Coronary artery (tissue), 2 donors: ENCODE results near the gene NFYC.

Source experiments
- DNase-seq: peaks from one replicate; pipeline ENCODE4 v3.0.0-alpha.2; 2017; ENCODE audit warnings: low spot score
- H3K27ac ChIP-seq, 2 donors: fragments of 200-600 bp; sonication (generic); one replicate each; pipeline ENCODE4 v1.5.1; 2016 to 2019
- H3K4me3 ChIP-seq: fragments of 200-600 bp; sonication (generic); 2 replicates; pipeline ENCODE4 v1.5.1; 2016; ENCODE audit warnings: mild to moderate bottlenecking, moderate library complexity
- TF ChIP-seq, protein P1 (sequence below): fragments of 200-600 bp; sonication (generic); IDR thresholded peaks from one replicate; pipeline ENCODE4 v1.5.1; 2019; ENCODE audit warnings: antibody characterized with exemption

NFYC gene

DNA sequence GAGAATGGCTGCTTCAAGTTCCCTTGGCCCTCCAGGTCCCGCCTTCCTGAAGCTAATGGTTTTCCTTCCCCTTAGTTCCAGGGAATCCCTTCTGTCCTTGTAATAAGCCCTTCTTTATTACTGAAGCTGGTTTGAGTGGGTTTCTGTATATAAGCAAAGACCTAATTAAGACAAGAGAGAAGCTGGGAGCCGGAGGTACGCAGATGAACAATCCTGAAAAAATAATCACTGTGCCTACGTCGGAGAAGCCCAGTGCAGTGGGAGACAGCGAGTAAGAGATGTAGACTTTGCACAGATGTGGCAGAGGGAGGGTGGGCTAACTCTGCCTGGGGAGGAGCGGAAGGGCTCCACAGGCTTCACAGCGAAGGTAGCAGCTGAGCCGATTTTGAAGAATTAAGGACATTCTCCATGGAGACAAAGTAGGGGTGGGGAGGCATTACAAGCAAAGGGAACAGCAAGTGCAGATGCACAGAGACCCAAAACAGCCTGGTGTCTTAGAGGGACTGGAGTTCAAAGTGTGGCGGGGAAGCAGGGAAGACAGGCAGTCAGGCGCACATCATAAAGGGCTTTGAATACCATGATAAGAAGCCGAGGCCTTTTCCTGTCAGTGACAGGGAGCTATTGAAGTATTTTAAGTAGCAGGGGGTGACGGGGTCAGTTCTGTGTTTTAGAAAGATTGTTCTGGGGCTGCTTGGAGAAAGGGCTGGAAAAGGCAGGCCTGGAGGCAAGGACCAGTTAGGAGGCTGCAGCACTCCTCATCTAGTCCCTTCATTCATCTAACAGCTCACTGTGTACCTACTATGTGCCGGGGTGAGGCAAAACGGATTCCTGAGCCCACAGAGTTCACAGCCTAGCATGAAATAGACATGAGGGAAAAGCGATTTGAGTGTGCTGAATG lies 32.5 kb upstream of the NFYC start:
- H3K4me3 ChIP-seq, result no peak overlapping the region
- TF ChIP-seq, protein P1, sequence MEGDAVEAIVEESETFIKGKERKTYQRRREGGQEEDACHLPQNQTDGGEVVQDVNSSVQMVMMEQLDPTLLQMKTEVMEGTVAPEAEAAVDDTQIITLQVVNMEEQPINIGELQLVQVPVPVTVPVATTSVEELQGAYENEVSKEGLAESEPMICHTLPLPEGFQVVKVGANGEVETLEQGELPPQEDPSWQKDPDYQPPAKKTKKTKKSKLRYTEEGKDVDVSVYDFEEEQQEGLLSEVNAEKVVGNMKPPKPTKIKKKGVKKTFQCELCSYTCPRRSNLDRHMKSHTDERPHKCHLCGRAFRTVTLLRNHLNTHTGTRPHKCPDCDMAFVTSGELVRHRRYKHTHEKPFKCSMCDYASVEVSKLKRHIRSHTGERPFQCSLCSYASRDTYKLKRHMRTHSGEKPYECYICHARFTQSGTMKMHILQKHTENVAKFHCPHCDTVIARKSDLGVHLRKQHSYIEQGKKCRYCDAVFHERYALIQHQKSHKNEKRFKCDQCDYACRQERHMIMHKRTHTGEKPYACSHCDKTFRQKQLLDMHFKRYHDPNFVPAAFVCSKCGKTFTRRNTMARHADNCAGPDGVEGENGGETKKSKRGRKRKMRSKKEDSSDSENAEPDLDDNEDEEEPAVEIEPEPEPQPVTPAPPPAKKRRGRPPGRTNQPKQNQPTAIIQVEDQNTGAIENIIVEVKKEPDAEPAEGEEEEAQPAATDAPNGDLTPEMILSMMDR, result no peak
- H3K27ac ChIP-seq, result no peak overlapping the region
- DNase-seq, result no peak

DNA sequence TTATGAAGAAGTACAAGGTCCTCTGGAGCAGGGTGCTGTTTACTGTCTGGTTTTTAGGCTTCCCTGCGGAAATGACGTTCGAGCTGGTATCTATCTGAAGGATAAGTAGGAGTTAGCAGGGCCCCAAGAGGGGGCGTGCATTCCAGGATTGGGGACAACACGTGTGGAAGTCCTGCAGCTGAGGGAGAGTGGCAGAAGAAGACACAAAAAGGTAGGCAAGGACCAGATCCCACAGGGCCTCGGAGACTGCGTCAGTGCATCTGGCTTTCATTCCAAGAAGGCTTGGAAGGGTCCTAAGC lies 31.9 kb upstream of the NFYC start:
- Histone ChIP-seq H3K4me3 (no peak overlapping the region), H3K27ac (no peak overlapping the region)
- no peak for DNase-seq
- TF ChIP-seq, protein P1, result no peak

DNA sequence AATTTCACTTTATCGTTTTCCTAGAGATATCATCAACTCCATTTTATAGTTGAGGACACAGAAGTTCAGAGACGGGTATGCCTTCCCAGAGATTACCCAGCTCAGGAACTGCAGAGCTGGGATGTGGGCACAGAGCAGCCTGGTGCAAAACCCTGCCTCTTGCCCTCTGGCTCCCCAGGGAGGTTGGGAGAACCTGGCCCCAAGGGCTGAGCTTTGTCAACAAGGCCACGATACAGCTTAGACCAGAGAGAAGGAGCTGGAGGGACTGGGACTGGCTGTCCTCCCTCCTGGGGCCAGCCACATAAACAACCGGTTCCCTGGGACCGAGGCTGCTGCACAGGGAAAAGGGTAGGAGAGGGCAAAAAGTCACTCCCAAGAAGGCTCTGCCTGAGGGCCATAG lies 29.8 kb upstream of the NFYC start:
- DNase-seq, result no peak
- Histone ChIP-seq H3K4me3 (no peak overlapping the region), H3K27ac (peak overlapping the region in 1 of 2 donors; percentile 91)
- TF ChIP-seq, protein P1, result no peak

DNA sequence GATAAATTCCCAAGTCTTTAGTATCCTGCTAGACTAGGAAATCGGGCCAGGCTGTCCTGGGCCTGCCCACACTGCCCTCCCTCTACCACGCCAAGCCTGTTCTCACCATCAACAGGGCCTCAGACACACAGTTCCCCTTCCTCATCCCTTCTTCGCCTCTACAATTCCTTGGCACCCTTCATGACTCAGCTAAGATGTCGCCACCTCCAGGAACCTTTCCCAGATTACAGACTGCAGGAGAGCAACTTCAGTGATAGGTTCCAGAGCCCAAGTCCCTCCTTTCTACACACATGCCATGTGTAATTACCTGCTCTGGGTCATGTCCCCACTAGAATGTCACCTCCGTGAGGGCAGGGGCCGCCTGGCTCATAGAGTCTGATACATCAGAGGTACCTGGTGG lies 29.4 kb upstream of the NFYC start:
- Histone ChIP-seq H3K4me3 (no peak overlapping the region), H3K27ac (peak overlapping the region in 1 of 2 donors; percentile 91)
- TF ChIP-seq, protein P1, result no peak
- no peak for DNase-seq

DNA sequence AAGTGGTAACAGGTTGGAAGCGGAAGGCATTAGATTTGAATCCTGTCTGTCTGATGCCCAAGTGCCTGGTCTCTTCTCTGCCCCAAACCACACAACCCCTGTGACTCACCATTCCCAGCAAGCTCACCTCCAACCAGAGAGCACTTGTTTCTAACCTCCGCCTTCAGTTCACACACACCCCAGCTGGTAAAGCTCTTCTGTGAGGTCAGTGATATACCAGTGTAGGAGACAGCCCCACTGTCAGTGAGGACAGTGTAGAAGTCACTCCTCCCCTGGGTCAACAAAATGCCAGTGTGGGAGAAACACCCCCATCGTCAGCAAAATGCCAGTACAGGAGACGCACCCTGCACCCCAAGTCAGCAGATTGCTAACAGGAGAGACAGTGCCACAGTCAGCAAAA lies 28.6 kb upstream of the NFYC start:
- TF ChIP-seq, protein P1, result no peak
- H3K4me3 ChIP-seq, result no peak overlapping the region
- no peak for DNase-seq
- H3K27ac ChIP-seq, result peak overlapping the region in 1 of 2 donors; percentile 91

DNA sequence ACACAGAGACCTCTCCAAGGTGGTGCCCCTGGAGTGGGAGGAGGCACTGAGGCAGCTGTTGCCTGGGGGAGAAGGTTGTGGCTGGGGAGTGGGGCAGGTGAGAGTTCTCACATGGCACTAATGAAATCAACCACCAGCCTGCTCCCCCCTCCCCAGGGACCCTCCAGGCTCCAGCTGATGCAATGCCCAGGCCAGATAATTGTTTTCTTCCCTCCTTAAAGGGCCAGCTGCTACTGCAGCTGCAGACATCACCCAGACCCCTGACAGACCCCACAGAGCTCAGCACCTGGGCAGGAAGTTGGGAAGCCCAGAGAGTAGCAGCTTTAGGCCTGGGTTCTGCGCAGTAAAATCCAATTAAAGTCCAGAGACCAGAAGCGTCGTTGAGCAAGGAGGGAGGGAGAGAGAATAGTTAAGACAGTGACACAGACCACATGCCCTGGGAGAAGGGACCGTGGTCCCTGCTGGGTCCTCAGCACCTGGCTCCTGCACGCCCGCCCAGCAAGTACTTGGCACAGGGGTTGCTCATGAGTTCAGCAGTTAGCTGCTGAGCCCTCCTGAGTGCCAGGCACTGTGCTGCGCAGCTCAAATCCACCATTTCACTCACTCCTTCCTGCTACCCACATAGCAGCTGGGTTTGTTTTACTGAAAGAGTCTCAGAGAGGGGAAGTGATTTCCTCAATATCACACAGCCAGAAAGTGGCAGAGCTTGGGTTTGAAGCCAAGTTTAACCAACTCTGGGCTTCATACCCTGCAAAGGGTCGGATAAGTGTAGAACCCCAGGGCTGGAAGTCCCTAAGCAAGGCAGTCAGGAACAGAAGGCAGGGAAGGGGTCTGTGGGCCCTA lies 28.0 kb upstream of the NFYC start:
- no peak overlapping the region for H3K4me3 ChIP-seq
- TF ChIP-seq, protein P1, result no peak
- peak overlapping the region in 1 of 2 donors; percentile 91 for H3K27ac ChIP-seq
- no peak for DNase-seq
